Kidney epithelial cell (primary cell): Measurements from ENCODE around the gene RPLP2. TPM values are rescaled to one million over a fixed set of nuclear protein-coding genes. Genes with fewer than 3 reads are reported as not detected.
A peak's percentile ranks its signal among the peaks of the same experiment; 100 is the strongest.

Experiments used
- DNase-seq: peaks from one replicate; pipeline ENCODE4 v3.0.0-alpha.2; 2010; ENCODE audit warnings: low read depth
- H3K27me3 ChIP-seq: 2 replicates; pipeline ENCODE4 v1.6.0; 2011; ENCODE audit warnings: low read length; ENCODE audit not compliant: control insufficient read depth, insufficient read depth
- H3K36me3 ChIP-seq: 2 replicates; pipeline ENCODE4 v1.5.1; 2011; ENCODE audit warnings: low read length; ENCODE audit not compliant: control insufficient read depth, insufficient read depth
- H3K4me3 ChIP-seq: 2 replicates; pipeline ENCODE4 v1.5.1; 2011; ENCODE audit warnings: low read depth, mild to moderate bottlenecking, control low read depth, low read length
- CTCF ChIP-seq: IDR thresholded peaks from 2 replicates; pipeline ENCODE4 v1.5.1; 2011; ENCODE audit warnings: mild to moderate bottlenecking, moderate library complexity, low read length, control low read depth, inconsistent platforms; ENCODE audit not compliant: insufficient read depth, poor library complexity, severe bottlenecking
- total RNA-seq: library from RNA; depleted of rRNA; stranded (reverse); fragments of >200 nt; gene quantifications from 2 replicates; pipeline ENCODE4 v1.2.3, GENCODE V29; 2015

Gene RPLP2
- total RNA-seq, 1 donor from 2014 or later: 708 TPM

- DNase-seq: no peak
- Histone ChIP-seq H3K4me3 (peak overlapping the region; percentile 71), H3K36me3 (no peaks in the 10 kb centered on the region), H3K27me3 (no peaks in the 10 kb centered on the region)
- no peak for TF ChIP-seq CTCF
Measured at GRCh38 chr11:797296-798092, 12.3 kb upstream of the RPLP2 start.

- H3K4me3 ChIP-seq: peak within 1 kb of the TSS; percentile 71
- no peak for DNase-seq
- H3K27me3 ChIP-seq: no peaks in the 10 kb centered on the region
- no peaks in the 10 kb centered on the region for H3K36me3 ChIP-seq
- TF ChIP-seq CTCF: no peak
Measured at GRCh38 chr11:798093-798713, 11.6 kb upstream of the RPLP2 start, which contains the start of gene SLC25A22. Gene SLC25A22, minus strand, starts transcription at chr11:798281. Its CDS starts 3,275 bp downstream, at chr11:795006.

DNA sequence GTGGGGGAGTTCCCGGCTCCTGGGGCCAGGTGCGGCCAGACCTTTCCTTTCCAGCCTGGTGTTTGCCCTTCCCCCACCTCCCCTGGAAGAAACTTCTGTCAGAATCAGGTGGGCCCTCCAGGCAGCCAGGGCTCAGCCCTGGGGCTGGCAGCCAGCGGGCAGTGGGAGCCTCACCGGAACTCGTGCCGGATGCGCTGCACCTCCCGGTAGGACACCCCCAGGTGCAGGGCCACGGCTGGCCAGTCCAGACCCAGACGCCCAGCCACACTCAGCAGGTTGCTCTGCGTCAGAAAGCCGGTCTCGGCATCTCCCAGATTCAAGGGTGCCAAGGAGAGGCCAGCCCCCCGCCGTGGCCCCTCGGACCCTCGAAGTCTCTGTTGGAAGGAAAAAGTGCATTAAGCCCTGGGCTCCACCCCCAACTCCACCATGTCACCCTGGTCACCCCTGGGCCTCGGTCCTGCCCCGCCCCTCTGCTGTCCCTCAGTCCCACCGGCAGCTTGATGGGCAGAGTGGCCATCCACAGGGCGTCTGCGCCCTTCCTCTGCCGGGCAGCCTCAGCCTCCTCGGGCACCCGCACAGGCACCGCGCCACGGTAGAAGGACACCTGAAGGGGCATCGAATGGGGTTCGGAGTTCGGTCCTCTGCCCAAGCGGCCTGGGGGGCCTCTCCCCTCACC lies 10.0 kb upstream of the RPLP2 start:
- H3K4me3 ChIP-seq: no peak overlapping the region
- TF ChIP-seq CTCF: no peak
- no peaks in the 10 kb centered on the region for H3K27me3 ChIP-seq
- DNase-seq: no peak
- H3K36me3 ChIP-seq: no peaks in the 10 kb centered on the region

DNA sequence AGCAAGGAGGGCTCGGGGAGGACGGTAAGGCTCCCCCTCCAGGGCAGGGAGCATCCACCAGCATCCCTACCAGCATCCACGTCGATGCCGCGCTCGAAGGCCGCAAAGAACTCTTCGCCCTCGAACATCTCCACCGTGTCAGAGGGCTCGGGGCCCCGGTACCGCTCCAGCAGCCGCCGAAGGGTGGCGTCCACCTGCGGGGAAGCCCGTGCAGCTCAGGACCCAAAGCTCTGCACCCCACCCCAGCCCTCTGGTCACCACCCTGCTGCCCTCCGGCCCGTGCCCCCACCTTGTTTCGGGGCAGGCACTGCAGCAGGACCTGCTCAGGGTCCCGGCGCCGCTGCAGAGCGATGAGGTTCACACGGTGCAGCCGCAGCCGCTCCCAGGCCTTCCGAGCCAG lies 9.3 kb upstream of the RPLP2 start:
- H3K4me3 ChIP-seq: no peak overlapping the region
- no peaks in the 10 kb centered on the region for H3K36me3 ChIP-seq
- no peaks in the 10 kb centered on the region for H3K27me3 ChIP-seq
- TF ChIP-seq CTCF: no peak
- DNase-seq: no peak

DNA sequence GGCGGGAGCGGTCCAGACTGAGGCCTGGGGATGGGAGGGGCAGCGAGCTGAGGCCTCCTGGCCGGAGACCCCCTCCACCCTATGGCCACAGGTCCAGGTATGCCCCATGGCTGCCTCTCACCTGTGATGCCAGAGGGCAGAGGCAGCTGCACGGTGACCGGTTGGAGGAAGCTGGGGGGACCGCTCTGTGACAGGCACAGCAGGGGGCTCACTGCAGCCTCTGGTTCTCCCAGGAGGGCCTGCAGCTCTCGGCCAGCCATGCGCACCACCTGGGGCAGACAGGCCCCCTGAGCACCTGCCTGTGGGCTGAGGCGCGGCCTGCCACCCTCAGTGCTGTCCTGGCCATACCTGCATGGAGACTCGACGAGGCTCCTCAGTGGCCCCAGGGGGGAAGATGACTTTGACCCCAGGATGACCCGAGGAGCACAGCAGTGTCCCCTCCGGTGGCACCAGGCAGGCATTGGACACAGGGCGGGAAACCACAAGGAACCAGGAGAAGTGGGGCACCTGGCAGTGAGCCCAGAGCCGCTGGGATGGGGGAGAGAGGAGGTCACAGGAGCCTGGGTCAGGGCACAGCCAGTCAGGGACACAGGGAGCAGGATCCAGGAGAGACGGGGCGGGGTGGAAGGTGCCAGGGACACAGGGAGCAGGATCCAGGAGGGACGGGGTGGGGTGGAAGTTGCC lies 8.5 kb upstream of the RPLP2 start:
- no peak for TF ChIP-seq CTCF
- H3K27me3 ChIP-seq: no peaks in the 10 kb centered on the region
- no peaks in the 10 kb centered on the region for H3K36me3 ChIP-seq
- DNase-seq: no peak
- H3K4me3 ChIP-seq: no peak overlapping the region
